NOMO-1 treated with dmso at 0.1 percent for 144 hours (cell line): ENCODE results near the gene LAMB4.
"Not testable (repeated sequence)": the region's sequence is repeated elsewhere in the genome, so short reads cannot be mapped to it uniquely, and the experiment has no call there.

Source experiments
- DNase-seq: peaks from one replicate; lab custom pipeline; 2025; ENCODE audit not compliant: unreplicated experiment; lab: John Stamatoyannopoulos, UW

LAMB4 gene

DNA sequence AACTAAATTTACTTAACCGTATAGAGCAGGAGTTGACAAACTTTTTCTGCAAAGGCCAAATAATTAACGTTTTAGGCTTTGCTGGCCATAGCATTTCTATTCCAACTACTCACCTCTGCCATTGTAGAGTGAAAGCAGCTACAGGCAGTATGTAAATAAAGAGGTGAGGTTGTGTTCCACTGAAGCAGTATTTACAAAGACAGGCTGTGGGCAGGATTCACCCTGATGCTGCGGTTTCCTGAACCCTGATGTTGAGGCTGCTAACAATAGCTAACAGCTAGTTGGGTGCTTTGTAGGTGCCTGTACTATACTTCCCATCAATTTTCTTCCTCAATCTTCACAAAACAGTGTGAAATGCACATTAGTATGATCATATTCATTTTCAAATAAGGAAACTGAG is 80.2 kb downstream of the LAMB4 start:
- DNase-seq, result no peak

- DNase-seq, result no peak
Observed at GRCh38 chr7:108048422-108048821, 81.7 kb downstream of the LAMB4 start.

DNA sequence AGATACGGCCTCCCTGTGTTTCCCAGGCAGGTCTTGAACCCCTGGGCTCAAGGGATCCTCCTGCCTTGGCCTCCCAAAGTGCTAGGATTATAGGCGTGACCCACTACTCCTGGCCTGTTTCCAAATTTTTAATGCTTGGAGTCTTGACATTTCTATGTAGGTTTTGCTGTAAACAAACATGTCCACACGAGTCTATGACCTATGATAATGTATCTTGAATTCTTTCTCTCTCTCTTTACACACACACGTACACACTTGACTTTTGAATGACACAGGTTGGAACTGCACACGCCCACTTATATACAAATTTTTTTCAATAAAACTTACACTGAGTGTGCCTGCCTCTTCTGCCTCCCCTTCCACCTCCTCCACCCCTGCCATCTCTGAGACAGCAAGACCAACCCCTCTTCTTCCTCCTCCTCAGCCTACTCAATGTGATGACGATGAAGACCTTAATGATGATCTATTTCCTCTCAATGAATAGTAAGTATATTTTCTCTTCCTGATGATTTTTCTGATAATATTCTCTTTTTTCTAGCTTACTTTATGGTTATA is 83.1 kb downstream of the LAMB4 start:
- no peak for DNase-seq

GRCh38 chr7:108045669-108046068 is 84.5 kb downstream of the LAMB4 start:
- DNase-seq, result no peak

DNA sequence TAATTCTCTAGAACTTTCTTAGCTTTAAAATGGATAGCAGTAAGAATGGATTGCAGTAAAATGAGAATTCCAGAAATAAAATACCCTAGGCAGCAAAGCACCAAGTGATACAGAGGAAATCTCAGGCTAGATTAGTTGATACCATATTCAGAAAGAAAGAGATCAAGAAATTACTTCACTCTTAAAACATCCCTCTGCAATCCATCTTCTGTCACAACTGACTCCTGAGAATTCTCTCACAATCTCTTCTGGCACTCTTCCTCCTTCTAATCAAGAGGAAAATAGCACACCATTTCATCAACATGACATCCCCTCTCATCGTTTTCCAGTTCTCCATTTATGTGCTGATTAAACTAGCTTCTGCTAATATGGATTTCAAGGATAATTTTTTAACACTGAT is 85.0 kb downstream of the LAMB4 start:
- no peak for DNase-seq

- DNase-seq, result no peak
Observed at GRCh38 chr7:108044345-108044744, 85.8 kb downstream of the LAMB4 start.

DNA sequence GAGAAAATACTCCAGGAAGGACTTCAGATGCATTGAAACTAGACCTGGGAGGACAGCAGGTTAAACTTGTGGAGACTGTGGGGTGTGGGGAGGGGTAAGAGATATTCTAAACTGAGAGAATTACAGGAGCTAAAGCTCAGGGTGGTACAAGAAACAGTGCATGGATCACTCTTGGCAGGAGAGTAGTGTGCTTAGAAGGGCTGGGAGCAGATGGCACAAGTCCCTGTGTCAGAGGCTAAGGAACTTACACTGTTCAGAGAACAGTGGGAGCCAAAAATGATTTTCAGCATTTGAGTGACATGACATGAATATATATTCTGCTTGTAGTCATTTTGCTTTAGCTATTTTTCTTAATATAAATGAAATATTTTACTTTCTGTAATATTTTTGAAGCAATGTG is 91.2 kb downstream of the LAMB4 start:
- DNase-seq, result no peak

- DNase-seq, result no peak
Observed at GRCh38 chr7:108037741-108038140, 92.4 kb downstream of the LAMB4 start.

GRCh38 chr7:108037140-108037539 is 93.0 kb downstream of the LAMB4 start:
- DNase-seq, result no peak

GRCh38 chr7:108034586-108034985 is 95.6 kb downstream of the LAMB4 start:
- DNase-seq, result no peak

- DNase-seq, result no peak
Observed at GRCh38 chr7:108033776-108034497, 96.2 kb downstream of the LAMB4 start.

DNA sequence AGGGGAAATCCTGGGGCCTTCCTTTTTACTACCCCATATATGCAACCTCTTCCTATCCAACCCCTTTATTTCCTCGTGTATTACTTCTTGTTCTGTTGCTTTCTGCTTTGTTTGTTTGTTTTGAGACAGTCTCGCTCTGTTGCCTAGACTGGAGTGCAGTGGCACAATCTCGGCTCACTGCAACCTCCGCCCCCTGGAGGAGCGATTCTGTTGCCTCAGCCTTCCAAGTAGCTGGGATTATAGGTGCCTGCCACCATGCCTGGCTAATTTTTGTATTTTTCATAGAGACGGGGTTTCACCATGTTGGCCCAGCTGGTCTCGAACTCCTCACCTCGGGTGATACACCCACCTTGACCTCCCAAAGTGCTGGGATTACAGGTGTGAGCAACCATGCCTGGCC is 96.9 kb downstream of the LAMB4 start:
- not testable (repeated sequence) for DNase-seq

DNA sequence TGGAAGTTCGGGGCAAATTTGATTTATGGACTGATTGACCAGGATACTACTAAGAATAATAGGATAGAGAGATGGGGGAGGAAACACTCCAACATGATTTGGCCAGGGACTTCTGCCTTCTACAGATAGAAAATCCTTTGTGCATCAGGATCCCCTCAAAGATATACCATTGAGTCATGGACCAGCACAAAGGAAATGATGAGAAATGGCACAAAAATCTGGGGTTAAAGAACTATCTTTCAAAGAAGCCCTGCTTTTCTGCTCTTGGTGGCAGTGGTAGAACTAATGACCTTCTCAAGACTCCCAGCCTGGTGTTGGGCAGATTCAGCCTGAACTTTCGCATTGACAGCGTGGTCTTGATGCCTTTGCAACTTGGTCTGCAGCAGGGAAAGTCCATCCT is 99.6 kb downstream of the LAMB4 start:
- no peak for DNase-seq

- DNase-seq, result no peak
Observed at GRCh38 chr7:108029034-108029433, 101.1 kb downstream of the LAMB4 start.

- DNase-seq, result no peak
Observed at GRCh38 chr7:108028111-108028510, 102.0 kb downstream of the LAMB4 start.

GRCh38 chr7:108027239-108027638 is 102.9 kb downstream of the LAMB4 start:
- DNase-seq, result no peak

GRCh38 chr7:108026647-108027046 is 103.5 kb downstream of the LAMB4 start:
- DNase-seq, result no peak

GRCh38 chr7:108026116-108026515 is 104.0 kb downstream of the LAMB4 start:
- no peak for DNase-seq

GRCh38 chr7:108024538-108024937 is 105.6 kb downstream of the LAMB4 start:
- DNase-seq, result no peak

DNA sequence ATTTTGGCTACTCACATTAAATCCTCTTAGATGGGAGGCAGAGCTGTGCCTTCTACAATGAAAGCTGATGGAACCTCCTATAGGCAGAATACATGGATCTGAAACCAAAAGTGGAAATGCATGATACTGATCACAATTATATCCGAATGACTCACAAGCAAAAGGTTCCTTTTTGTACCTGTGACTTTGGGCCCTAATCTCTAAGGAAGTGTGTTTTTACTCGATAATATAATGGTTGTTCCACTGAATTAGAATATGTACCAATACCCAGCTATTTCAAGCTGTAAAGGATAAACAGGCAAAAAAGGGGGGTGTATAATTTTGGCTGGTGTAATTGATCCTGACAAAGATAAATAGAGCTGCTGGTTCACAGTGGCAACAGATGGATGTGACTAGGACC is 109.6 kb downstream of the LAMB4 start:
- no peak for DNase-seq

DNA sequence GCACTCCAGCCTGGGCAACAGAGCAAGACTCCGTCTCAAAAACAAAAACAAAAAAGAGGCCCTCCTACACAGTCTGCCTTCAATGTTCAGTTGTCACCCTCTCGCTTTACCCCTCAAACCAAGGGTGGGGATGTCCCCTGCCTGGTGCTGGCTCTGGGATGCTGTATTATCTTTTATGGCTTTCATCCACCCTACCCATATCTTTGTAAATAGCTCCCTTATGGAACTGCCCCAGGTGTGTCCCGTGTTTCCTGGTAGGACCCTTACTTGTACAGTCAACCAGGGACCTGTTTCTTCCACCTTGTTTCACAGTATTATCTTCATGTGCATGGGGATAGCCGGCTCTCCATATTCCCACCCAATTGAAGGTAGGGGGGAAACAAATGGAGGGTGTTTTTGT is 111.5 kb downstream of the LAMB4 start:
- no peak for DNase-seq

- DNase-seq, result no peak
Observed at GRCh38 chr7:108017776-108018151, 112.4 kb downstream of the LAMB4 start.
